A172 (cell line): Measurements from ENCODE around the gene KIF16B. TPM values are rescaled to one million over a fixed set of nuclear protein-coding genes. Genes with fewer than 3 reads are reported as not detected.
A peak's percentile ranks its signal among the peaks of the same experiment; 100 is the strongest.
"Not testable (repeated sequence)": the region's sequence is repeated elsewhere in the genome, so short reads cannot be mapped to it uniquely, and the experiment has no call there.

ENCODE experiments used
- DNase-seq: peaks from one replicate; pipeline ENCODE4 v3.0.0-alpha.2; 2015; ENCODE audit warnings: low spot score
- total RNA-seq: library from RNA; depleted of rRNA; stranded (reverse); fragments of >200 nt; shearing (Covaris generic); gene quantifications from 2 replicates; pipeline ENCODE4 v1.2.3, GENCODE V29; 2014

Gene KIF16B
- total RNA-seq, 1 experiment from 2014 or later = 11.2 TPM

GRCh38 chr20:16553684-16554083, 19.6 kb downstream of the KIF16B start:
- DNase-seq = no peak

- no peak for DNase-seq
These were observed 20.1 kb downstream of the KIF16B start for GRCh38 chr20:16553101-16553500.

- no peak for DNase-seq
These were observed 21.2 kb downstream of the KIF16B start for GRCh38 chr20:16552015-16552414.

- no peak for DNase-seq
These were observed 21.6 kb downstream of the KIF16B start for GRCh38 chr20:16551607-16552006.

- DNase-seq = no peak
These were observed 25.1 kb downstream of the KIF16B start for GRCh38 chr20:16548068-16548672.

- no peak for DNase-seq
These were observed 28.3 kb downstream of the KIF16B start for GRCh38 chr20:16544949-16545348.

GRCh38 chr20:16542477-16542876, 30.8 kb downstream of the KIF16B start:
- no peak for DNase-seq

GRCh38 chr20:16541878-16542277, 31.4 kb downstream of the KIF16B start:
- no peak for DNase-seq

- DNase-seq = no peak
These were observed 32.0 kb downstream of the KIF16B start for GRCh38 chr20:16541226-16541625.

GRCh38 chr20:16539280-16540021, 33.8 kb downstream of the KIF16B start:
- no peak for DNase-seq

- DNase-seq = no peak
These were observed 34.5 kb downstream of the KIF16B start for GRCh38 chr20:16538779-16539178.

- DNase-seq = no peak
These were observed 35.3 kb downstream of the KIF16B start for GRCh38 chr20:16537918-16538317.

GRCh38 chr20:16537025-16537665, 36.1 kb downstream of the KIF16B start:
- DNase-seq = no peak

- DNase-seq = no peak
These were observed 38.0 kb downstream of the KIF16B start for GRCh38 chr20:16535277-16535676.

- no peak for DNase-seq
These were observed 39.7 kb downstream of the KIF16B start for GRCh38 chr20:16533502-16533901.

- no peak for DNase-seq
These were observed 41.8 kb downstream of the KIF16B start for GRCh38 chr20:16531485-16531884.

GRCh38 chr20:16530201-16530681, 43.0 kb downstream of the KIF16B start:
- peak; percentile 74 for DNase-seq

GRCh38 chr20:16528078-16528477, 45.2 kb downstream of the KIF16B start:
- peak; percentile 94 for DNase-seq

- DNase-seq = no peak
These were observed 45.8 kb downstream of the KIF16B start for GRCh38 chr20:16527438-16527837.

- no peak for DNase-seq
These were observed 46.5 kb downstream of the KIF16B start for GRCh38 chr20:16526433-16527380.

- DNase-seq = not testable (repeated sequence)
These were observed 50.6 kb downstream of the KIF16B start for GRCh38 chr20:16522651-16523050.

- DNase-seq = no peak
These were observed 53.1 kb downstream of the KIF16B start for GRCh38 chr20:16520154-16520553.
